GM12878 (cell line): Measurements from ENCODE around the gene ABCA9.

Experiments
- BACH1 ChIP-seq: fragments of 450-650 bp; IDR thresholded peaks from 2 replicates; pipeline ENCODE4 v1.6.1; 2017; ENCODE audit warnings: mild to moderate bottlenecking, borderline replicate concordance
- CHD4 ChIP-seq: fragments of 200-600 bp; sonication (generic); IDR thresholded peaks from 2 replicates; pipeline ENCODE4 v1.6.1; 2016; ENCODE audit warnings: mild to moderate bottlenecking
- CTCF ChIP-seq, 3 experiments: IDR thresholded peaks in 2 of 3; conservative IDR thresholded peaks in 1 of 3; 2 replicates each; pipeline ENCODE4 v1.5.1; 2011; ENCODE audit warnings: low read depth in 3 of 3, low read length in 3 of 3, mild to moderate bottlenecking in 3 of 3, control low read depth in 2 of 3, moderate library complexity in 2 of 3, inconsistent platforms in 1 of 3, mixed read lengths in 1 of 3; ENCODE audit not compliant: control insufficient read depth in 2 of 3, insufficient read depth in 1 of 3; ENCODE audit errors: extremely low read depth in 1 of 3
- EGR1 ChIP-seq, 2 experiments: IDR thresholded peaks; 1 replicate in 1 of 2; 2 replicates in 1 of 2; pipeline ENCODE4 v1.6.1; 2011 to 2012; ENCODE audit warnings: low read depth in 2 of 2, low read length in 2 of 2, borderline replicate concordance in 1 of 2, mild to moderate bottlenecking in 1 of 2, moderate library complexity in 1 of 2
- ELK1 ChIP-seq: IDR thresholded peaks from 2 replicates; pipeline ENCODE4 v1.6.1; 2012; ENCODE audit warnings: low read depth, low read length, improper control_type of control experiment
- EZH2 ChIP-seq: IDR thresholded peaks from 2 replicates; pipeline ENCODE4 v1.6.1; 2012; ENCODE audit warnings: low read depth, mild to moderate bottlenecking, control low read depth, inconsistent platforms, low read length, borderline replicate concordance; ENCODE audit not compliant: control insufficient read depth
- NR2C1 ChIP-seq: fragments of 450-650 bp; IDR thresholded peaks from 2 replicates; pipeline ENCODE4 v1.6.1; 2017; ENCODE audit warnings: antibody characterized with exemption, mild to moderate bottlenecking, moderate library complexity
- PAX8 ChIP-seq: fragments of 450-650 bp; IDR thresholded peaks from 2 replicates; pipeline ENCODE4 v1.6.1; 2017; ENCODE audit warnings: mild to moderate bottlenecking, moderate library complexity
- PBX3 ChIP-seq: IDR thresholded peaks from 2 replicates; pipeline ENCODE4 v1.6.1; 2011; ENCODE audit warnings: mild to moderate bottlenecking, low read depth, low read length, moderate library complexity; ENCODE audit not compliant: insufficient replicate concordance
- POLR2A ChIP-seq: IDR thresholded peaks from 2 replicates; pipeline ENCODE4 v1.6.1; 2011; ENCODE audit warnings: low read depth, mild to moderate bottlenecking, low read length
- SMC3 ChIP-seq: IDR thresholded peaks from 2 replicates; pipeline ENCODE4 v1.6.1; 2011; ENCODE audit warnings: low read length, improper control_type of control experiment, borderline replicate concordance
- TAF1 ChIP-seq: IDR thresholded peaks from 2 replicates; pipeline ENCODE4 v1.6.1; 2011; ENCODE audit warnings: mild to moderate bottlenecking, low read depth, low read length, borderline replicate concordance
- ZNF24 ChIP-seq: fragments of 450-650 bp; IDR thresholded peaks from 2 replicates; pipeline ENCODE4 v1.6.1; 2017; ENCODE audit warnings: antibody characterized with exemption, mild to moderate bottlenecking

GRCh38 chr17:69055334-69055733 is 5.4 kb downstream of the ABCA9 start:
- no peak for TF ChIP-seq CTCF (IDR thresholded peaks at IDR 0.05 in 2 of 3, conservative IDR thresholded peaks at IDR 0.05 in 1 of 3; ENCODE audit: control insufficient read depth in 2 of 3, extremely low read depth in 1 of 3, insufficient read depth in 1 of 3, low read depth in 3 of 3, low read length in 3 of 3)
- no peak for TF ChIP-seq SMC3
- no peak for TF ChIP-seq CHD4
- no peak for TF ChIP-seq EZH2
- TF ChIP-seq TAF1: no peak
- TF ChIP-seq ZNF24: no peak
- no peak for TF ChIP-seq BACH1
- TF ChIP-seq PAX8: no peak
- no peak for TF ChIP-seq NR2C1
- no peak for TF ChIP-seq PBX3
- TF ChIP-seq EGR1 (IDR thresholded peaks at IDR 0.05; ENCODE audit: borderline replicate concordance in 1 of 2, low read depth in 2 of 2, low read length in 2 of 2): no peak
- TF ChIP-seq ELK1: no peak
- TF ChIP-seq POLR2A: no peak
